Effector memory CD4-positive, alpha-beta T cell (primary cell): Measurements from ENCODE around the gene MYL6.

ENCODE experiments used
- DNase-seq, 3 donors: peaks; one replicate each; pipeline ENCODE4 v3.0.0-alpha.2; 2020
- H3K27ac ChIP-seq: 2 replicates; pipeline ENCODE4 v1.7.0; 2013; ENCODE audit warnings: mild to moderate bottlenecking, low read length, moderate library complexity; ENCODE audit not compliant: insufficient read depth, poor library complexity, severe bottlenecking
- H3K27me3 ChIP-seq: replicated peaks from 2 replicates; pipeline ENCODE4 v1.7.0; 2013; ENCODE audit warnings: mild to moderate bottlenecking, low read length; ENCODE audit not compliant: insufficient read depth, control insufficient read depth, poor library complexity, severe bottlenecking
- H3K36me3 ChIP-seq: 2 replicates; pipeline ENCODE4 v1.7.0; 2013; ENCODE audit warnings: mild to moderate bottlenecking, low read length, moderate library complexity; ENCODE audit not compliant: control insufficient read depth, insufficient read depth
- H3K4me1 ChIP-seq: 2 replicates; pipeline ENCODE4 v1.7.0; 2013; ENCODE audit warnings: low read length, mild to moderate bottlenecking; ENCODE audit not compliant: control insufficient read depth, insufficient read depth, poor library complexity, severe bottlenecking
- H3K4me3 ChIP-seq: 2 replicates; pipeline ENCODE4 v1.7.0; 2013; ENCODE audit warnings: low read length, low read depth, mild to moderate bottlenecking; ENCODE audit not compliant: insufficient read depth, poor library complexity, severe bottlenecking
- H3K9me3 ChIP-seq: 2 replicates; pipeline ENCODE4 v1.7.0; 2013; ENCODE audit warnings: mild to moderate bottlenecking, low read length, moderate library complexity; ENCODE audit not compliant: control insufficient read depth

MYL6 gene

DNA sequence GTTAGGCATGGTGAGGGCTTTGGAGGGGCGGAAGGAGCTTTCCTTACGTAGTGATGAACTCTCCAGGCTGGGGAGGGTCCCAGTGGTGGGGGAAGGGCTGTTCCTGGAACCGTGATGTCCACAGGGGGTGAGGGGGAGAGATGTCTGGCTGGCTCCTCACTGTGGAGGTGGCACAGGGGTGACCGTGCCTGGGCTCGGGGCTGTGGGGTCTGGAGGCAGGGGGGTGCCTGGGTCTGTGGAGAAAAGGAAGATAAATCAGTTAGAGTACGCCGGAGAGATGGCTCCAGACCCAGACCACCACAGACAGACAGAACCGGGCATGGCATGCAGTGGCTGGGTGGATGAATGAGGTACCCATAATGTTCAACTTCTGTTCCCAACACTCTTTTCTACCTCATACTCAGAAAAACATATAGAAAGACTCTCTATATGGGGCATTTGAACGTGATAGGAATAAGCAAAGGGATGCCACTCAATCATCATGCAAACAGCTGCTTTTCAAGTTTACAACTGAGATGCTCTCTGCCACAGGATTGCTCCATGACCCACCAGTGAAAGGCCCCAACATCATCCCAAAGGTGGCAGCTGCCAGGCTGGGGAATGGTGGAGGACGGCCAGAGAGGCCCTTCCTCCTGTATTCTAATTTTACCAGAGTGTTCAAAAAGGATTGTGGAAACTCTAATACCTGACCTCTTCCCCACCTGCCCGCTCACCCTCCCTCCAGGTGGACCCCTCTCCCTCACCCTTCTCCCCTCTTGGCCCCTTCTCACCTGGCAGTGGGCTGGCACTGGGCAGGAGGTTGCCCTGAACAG lies 5.6 kb downstream of the MYL6 start:
- Histone ChIP-seq H3K27ac (no peak overlapping the region), H3K4me3 (no peak overlapping the region), H3K4me1 (peaks cover 26% of the 10 kb centered on the region), H3K27me3 (no peaks in the 10 kb centered on the region), H3K9me3 (no peaks in the 10 kb centered on the region), H3K36me3 (peaks cover 66% of the 10 kb centered on the region)
- DNase-seq = no peak

DNA sequence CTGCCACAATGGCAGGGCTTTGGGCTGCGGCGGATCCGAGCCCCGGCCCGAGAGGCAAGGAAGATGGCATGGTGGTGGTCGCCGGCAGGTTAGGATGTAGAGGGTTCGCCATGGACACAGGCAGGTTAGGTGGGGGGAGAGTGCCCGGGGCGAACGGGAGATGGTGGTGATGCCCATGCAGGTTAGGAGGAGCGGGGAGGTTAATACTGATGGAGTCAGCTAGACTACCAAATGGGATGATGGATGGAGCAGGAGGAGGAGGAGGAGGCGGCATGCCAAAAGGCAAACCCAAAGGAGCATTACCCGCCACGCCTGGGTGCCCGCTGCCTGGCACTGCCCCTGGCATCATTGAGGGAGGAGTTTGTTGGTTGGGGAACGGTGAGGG lies 6.2 kb downstream of the MYL6 start:
- no peak for DNase-seq
- Histone ChIP-seq H3K4me1 (peaks cover 22% of the 10 kb centered on the region), H3K9me3 (no peaks in the 10 kb centered on the region), H3K36me3 (peaks cover 66% of the 10 kb centered on the region), H3K4me3 (no peak overlapping the region), H3K27me3 (no peaks in the 10 kb centered on the region), H3K27ac (no peak overlapping the region)

GRCh38 chr12:56165369-56165768 lies 7.2 kb downstream of the MYL6 start:
- Histone ChIP-seq H3K9me3 (no peaks in the 10 kb centered on the region), H3K27ac (no peak overlapping the region), H3K27me3 (no peaks in the 10 kb centered on the region), H3K4me1 (peaks cover 11% of the 10 kb centered on the region), H3K36me3 (peaks cover 77% of the 10 kb centered on the region), H3K4me3 (no peak overlapping the region)
- DNase-seq = no peak

GRCh38 chr12:56169229-56169759 lies 11.1 kb downstream of the MYL6 start:
- Histone ChIP-seq H3K9me3 (no peaks in the 10 kb centered on the region), H3K4me1 (no peaks in the 10 kb centered on the region), H3K27me3 (no peaks in the 10 kb centered on the region), H3K27ac (no peak overlapping the region), H3K4me3 (no peak overlapping the region), H3K36me3 (peaks cover 82% of the 10 kb centered on the region)
- no peak for DNase-seq

DNA sequence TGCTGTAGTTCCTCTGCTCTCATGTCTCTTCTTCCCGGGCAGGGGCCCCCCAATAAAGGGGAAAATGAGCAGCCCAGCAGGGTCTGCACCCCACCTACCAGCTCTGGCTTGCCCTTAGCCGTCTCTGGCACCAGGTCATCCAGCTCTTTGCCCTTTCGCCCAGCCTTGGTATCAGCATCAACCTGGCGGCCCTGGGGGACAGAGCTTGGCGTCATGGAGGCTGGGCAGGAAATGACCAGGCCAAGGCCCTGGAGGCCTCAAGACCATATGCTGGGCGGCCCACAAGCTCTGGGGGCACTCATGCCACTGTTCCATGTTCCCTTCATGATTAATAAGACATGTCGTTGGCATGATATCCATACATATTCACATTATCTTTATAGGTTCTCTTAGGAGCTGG lies 14.7 kb downstream of the MYL6 start:
- H3K36me3 ChIP-seq = peaks cover 77% of the 10 kb centered on the region
- no peaks in the 10 kb centered on the region for H3K27me3 ChIP-seq
- no peak for DNase-seq
- no peak overlapping the region for H3K4me3 ChIP-seq
- no peak overlapping the region for H3K27ac ChIP-seq
- H3K4me1 ChIP-seq = no peaks in the 10 kb centered on the region
- H3K9me3 ChIP-seq = no peaks in the 10 kb centered on the region

DNA sequence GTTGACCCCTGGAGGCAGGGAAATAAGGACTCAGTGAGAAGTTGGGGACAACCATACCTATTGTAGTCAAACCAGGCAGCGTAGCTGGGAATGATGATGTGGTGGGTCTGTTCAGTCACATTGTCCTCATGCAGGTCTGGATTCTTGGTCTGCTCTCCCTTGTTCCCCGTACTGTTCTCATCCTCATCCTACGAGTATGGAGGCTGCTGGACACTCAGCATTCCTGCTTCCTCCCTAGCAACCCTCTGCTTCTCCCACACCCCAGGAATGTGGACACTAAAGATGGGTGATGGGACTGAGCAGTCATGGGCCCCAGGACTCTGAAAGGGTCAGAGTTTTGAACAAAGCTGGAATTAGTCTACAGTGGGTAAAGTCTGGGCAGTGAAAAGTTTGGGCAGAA lies 20.2 kb downstream of the MYL6 start:
- H3K27me3 ChIP-seq = no peaks in the 10 kb centered on the region
- peaks cover 71% of the 10 kb centered on the region for H3K36me3 ChIP-seq
- no peaks in the 10 kb centered on the region for H3K4me1 ChIP-seq
- no peak overlapping the region for H3K27ac ChIP-seq
- H3K4me3 ChIP-seq = no peak overlapping the region
- H3K9me3 ChIP-seq = no peaks in the 10 kb centered on the region
- DNase-seq = no peak

DNA sequence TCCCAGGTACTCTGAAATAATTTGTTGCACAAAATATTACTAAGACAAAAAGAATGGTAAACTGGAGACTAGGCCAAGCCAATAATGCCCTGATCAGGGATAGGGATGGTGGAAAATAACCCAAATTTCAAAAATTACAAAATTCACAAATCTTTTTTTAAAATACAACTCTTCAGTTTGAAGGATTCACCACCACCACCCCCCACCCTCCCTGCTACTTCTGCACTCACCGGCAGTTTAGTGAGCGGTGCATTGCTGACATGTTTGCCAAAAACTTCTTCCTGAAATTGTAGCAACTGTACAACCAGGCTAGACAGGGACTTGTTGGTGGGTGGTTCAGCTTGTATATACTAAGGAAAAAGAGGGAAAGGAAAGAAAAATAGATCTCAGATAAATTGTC lies 28.8 kb downstream of the MYL6 start:
- Histone ChIP-seq H3K4me3 (no peak overlapping the region), H3K27ac (peak overlapping the region; percentile 75), H3K9me3 (no peaks in the 10 kb centered on the region), H3K36me3 (peaks cover 17% of the 10 kb centered on the region), H3K4me1 (peaks cover 15% of the 10 kb centered on the region), H3K27me3 (no peaks in the 10 kb centered on the region)
- no peak for DNase-seq

GRCh38 chr12:56188131-56188777 lies 30.1 kb downstream of the MYL6 start:
- Histone ChIP-seq H3K27ac (peak overlapping the region; percentile 75), H3K27me3 (no peaks in the 10 kb centered on the region), H3K9me3 (no peaks in the 10 kb centered on the region), H3K4me3 (peak overlapping the region; percentile 74), H3K36me3 (peaks cover 15% of the 10 kb centered on the region), H3K4me1 (peaks cover 15% of the 10 kb centered on the region)
- DNase-seq = no peak

- Histone ChIP-seq H3K4me3 (peak overlapping the region; percentile 74), H3K27ac (peak overlapping the region; percentile 75), H3K9me3 (no peaks in the 10 kb centered on the region), H3K27me3 (no peaks in the 10 kb centered on the region), H3K36me3 (peaks cover 11% of the 10 kb centered on the region), H3K4me1 (peaks cover 15% of the 10 kb centered on the region)
- peak in 1 of 3 donors; percentile 5 for DNase-seq
These were observed 30.6 kb downstream of the MYL6 start for GRCh38 chr12:56188778-56189098.
